Measurements from ENCODE around the gene XXYLT1. TPM values are rescaled to one million over a fixed set of nuclear protein-coding genes. Genes with fewer than 3 reads are reported as not detected.
"Not testable (repeated sequence)": the region's sequence is repeated elsewhere in the genome, so short reads cannot be mapped to it uniquely, and the experiment has no call there.

The XXYLT1 gene
- total RNA-seq, 1 donor from 2014 or later = 41.1 TPM

DNA sequence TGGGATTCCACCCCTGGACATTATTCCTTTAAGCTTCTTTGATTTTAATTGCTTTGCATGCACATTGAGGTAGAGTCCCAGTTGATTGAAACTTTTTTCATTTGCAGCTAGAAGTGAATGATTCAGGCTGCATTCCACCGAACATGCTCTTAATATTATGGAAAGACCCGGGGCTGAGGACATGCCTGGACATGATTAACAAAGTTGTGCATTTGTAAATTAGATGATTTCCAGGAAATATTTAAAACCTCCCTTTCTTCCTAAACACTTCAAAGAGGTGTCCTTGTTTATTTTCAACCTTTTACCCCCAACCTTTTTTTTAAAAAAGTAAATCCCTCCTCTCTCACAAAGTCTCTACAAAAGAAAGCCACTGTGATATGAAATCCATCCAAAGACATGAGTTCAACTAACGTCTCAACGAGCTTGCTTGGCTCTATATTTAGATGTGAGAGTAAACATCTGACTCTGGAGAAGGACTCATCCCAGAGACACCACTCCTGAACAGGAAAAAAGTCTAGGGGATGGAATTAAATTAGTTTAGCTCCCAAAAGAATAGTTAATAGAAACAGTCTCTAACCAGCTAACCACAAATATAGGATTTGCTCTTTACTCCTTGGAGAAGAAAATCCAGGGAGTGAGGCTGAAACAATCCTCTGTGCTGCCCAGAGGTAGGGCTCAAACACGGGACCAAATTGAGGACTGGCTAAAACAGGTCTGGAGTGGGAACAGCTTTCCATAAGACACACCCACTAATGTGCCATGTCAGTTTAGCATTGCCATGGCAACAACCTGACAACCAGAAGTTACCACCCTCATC, 83.1 kb downstream of the XXYLT1 start:
- H3K4me1 Mint-ChIP-seq = peaks cover 57% of the 10 kb centered on the region
- H3K27me3 Mint-ChIP-seq (ENCODE audit: low read depth) = no peaks in the 10 kb centered on the region
- TF ChIP-seq, protein P1, sequence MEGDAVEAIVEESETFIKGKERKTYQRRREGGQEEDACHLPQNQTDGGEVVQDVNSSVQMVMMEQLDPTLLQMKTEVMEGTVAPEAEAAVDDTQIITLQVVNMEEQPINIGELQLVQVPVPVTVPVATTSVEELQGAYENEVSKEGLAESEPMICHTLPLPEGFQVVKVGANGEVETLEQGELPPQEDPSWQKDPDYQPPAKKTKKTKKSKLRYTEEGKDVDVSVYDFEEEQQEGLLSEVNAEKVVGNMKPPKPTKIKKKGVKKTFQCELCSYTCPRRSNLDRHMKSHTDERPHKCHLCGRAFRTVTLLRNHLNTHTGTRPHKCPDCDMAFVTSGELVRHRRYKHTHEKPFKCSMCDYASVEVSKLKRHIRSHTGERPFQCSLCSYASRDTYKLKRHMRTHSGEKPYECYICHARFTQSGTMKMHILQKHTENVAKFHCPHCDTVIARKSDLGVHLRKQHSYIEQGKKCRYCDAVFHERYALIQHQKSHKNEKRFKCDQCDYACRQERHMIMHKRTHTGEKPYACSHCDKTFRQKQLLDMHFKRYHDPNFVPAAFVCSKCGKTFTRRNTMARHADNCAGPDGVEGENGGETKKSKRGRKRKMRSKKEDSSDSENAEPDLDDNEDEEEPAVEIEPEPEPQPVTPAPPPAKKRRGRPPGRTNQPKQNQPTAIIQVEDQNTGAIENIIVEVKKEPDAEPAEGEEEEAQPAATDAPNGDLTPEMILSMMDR (conservative IDR thresholded peaks at IDR 0.05) = no peak
- H3K36me3 Mint-ChIP-seq (ENCODE audit: low read depth) = peaks cover 18% of the 10 kb centered on the region
- H3K27ac Mint-ChIP-seq (ENCODE audit: unreplicated experiment) = no peak overlapping the region
- no peak for DNase-seq (ENCODE audit: low read depth, low spot score)
- H3K9me3 Mint-ChIP-seq = peaks cover 8% of the 10 kb centered on the region
- H3K4me3 Mint-ChIP-seq = peak overlapping the region; percentile 12

DNA sequence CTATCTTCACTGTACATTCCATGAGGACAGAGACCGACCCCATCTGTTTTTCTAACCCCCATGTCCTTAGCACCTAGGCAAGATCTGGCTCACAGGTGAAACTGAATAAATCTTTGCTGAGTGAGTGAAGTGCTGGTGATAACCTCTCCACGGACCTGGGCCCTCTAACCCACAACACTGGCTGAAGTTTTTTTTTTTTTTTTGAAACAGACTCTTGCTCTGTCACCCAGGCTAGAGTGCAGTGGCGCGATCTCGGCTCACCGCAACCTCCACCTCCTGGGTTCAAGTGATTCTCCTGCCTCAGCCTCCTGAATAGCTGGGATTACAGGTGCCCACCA, 84.3 kb downstream of the XXYLT1 start:
- H3K27me3 Mint-ChIP-seq (ENCODE audit: low read depth); H3K9me3 Mint-ChIP-seq: not testable (repeated sequence)
- peaks cover 69% of the 10 kb centered on the region for H3K4me1 Mint-ChIP-seq

DNA sequence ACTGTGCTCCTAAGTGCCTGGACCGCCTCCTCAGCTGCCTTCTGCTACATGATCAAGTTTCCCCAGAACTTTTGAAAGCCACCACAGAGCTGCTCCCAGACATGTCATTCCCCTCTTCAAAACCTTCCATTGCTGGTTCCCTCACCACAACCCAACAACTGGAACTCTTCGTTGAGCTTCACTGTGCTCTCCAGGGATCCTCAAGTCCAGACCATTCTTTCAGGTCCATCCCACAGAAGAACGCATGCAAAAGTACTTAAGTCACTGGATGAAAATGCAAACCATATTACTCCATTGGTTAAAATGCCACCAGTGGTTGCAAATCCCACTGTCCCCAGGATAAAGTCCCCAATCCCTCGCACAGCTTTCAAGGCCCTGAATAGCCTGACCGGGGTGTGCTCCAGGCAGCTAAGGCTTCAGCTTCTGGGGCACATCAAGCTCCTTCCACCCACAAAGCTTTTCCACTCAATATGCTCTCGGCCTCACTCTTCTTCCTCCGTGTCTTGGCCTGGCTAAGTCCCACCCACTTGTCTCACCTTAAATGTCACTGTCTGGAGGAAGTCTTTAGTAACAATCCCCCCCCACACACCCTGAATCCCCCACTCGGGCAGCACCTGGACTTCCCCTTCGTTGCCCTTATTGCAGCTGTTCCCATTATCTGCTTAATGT, 84.8 kb downstream of the XXYLT1 start:
- Mint-ChIP-seq H3K27me3 (ENCODE audit: low read depth) (no peaks in the 10 kb centered on the region), H3K4me1 (peaks cover 73% of the 10 kb centered on the region), H3K9me3 (peaks cover 3% of the 10 kb centered on the region), H3K4me3 (peak overlapping the region; percentile 42), H3K27ac (ENCODE audit: unreplicated experiment) (no peak overlapping the region), H3K36me3 (ENCODE audit: low read depth) (peaks cover 8% of the 10 kb centered on the region)
- no peak for DNase-seq (ENCODE audit: low read depth, low spot score)
- TF ChIP-seq, protein P1 (conservative IDR thresholded peaks at IDR 0.05) = no peak

More for the DNA sequence above, 84.3 kb downstream of the XXYLT1 start:
- peak overlapping the region; percentile 23 for H3K27ac Mint-ChIP-seq (ENCODE audit: unreplicated experiment)
- H3K36me3 Mint-ChIP-seq (ENCODE audit: low read depth) = peaks cover 12% of the 10 kb centered on the region
- DNase-seq (ENCODE audit: low read depth, low spot score); H3K4me3 Mint-ChIP-seq: not testable (repeated sequence)

DNA sequence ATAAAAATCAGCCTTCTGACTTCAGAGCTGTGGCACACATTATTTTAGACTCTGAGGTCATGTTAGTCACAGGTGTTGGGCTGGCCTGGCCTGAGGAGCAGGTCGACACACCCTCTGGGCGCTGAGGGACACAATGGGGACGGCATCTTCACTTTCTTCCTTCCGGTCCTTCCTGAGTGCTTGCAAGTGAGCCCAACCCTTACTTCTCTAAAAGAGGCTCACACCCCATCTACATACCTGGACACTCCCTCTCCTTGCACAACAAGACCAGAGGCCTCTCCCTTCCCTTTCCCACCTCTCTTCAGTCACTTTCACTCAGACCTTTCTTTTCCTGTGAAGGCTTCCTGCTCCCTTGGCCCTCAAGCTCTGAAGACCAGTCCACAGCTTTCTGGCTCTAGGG, 85.4 kb downstream of the XXYLT1 start:
- Mint-ChIP-seq H3K27me3 (ENCODE audit: low read depth) (no peaks in the 10 kb centered on the region), H3K27ac (ENCODE audit: unreplicated experiment) (no peak overlapping the region), H3K4me1 (peaks cover 78% of the 10 kb centered on the region), H3K4me3 (no peak overlapping the region), H3K36me3 (ENCODE audit: low read depth) (peaks cover 8% of the 10 kb centered on the region), H3K9me3 (peaks cover 3% of the 10 kb centered on the region)
- TF ChIP-seq, protein P1 (conservative IDR thresholded peaks at IDR 0.05) = no peak
- DNase-seq (ENCODE audit: low read depth, low spot score) = no peak

DNA sequence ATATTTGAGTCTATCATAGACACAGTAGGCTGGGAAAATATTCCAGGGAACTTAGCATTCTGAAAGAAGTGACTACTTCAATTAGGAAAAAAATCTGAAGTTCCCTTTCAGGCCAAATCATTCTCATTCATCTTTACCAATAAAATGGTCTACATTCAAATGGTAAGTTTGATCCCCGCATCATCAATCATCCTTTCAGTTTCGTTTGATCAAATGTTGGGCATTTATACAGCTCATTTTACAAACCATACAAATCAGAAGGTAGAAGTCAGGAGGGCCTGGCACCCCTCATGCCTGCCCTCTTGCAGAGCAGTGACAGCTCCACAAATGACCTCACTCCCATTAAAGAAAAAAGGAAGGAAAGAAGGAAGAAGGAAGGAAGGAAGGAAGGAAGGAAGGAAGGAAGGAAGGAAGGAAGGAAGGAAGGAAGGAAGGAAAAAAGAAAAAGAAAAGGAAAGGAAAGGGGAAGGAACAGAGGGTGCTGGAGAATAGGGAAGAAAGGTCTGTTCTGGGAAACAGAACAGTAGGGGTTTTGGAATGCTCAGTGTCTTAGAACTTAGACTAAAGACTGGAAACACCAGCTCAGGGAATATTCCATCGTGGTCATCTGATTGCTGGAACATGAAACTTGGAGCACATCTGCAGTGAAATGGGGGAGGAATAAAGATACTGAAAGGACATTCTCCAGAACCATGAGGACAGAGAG, 86.1 kb downstream of the XXYLT1 start:
- Mint-ChIP-seq H3K27me3 (ENCODE audit: low read depth) (no peaks in the 10 kb centered on the region), H3K9me3 (peaks cover 3% of the 10 kb centered on the region), H3K36me3 (ENCODE audit: low read depth) (peaks cover 8% of the 10 kb centered on the region), H3K4me3 (no peak overlapping the region), H3K27ac (ENCODE audit: unreplicated experiment) (peak overlapping the region; percentile 0), H3K4me1 (peaks cover 85% of the 10 kb centered on the region)
- TF ChIP-seq, protein P1 (conservative IDR thresholded peaks at IDR 0.05) = no peak
- no peak for DNase-seq (ENCODE audit: low read depth, low spot score)
